NCI-H2081 treated with DMSO at 0.1 percent for 48 hours (cell line): ENCODE results near the gene THRAP3.

ENCODE experiments used
- DNase-seq: peaks from one replicate; lab custom pipeline; 2025; lab: John Stamatoyannopoulos, UW

THRAP3 gene

DNA sequence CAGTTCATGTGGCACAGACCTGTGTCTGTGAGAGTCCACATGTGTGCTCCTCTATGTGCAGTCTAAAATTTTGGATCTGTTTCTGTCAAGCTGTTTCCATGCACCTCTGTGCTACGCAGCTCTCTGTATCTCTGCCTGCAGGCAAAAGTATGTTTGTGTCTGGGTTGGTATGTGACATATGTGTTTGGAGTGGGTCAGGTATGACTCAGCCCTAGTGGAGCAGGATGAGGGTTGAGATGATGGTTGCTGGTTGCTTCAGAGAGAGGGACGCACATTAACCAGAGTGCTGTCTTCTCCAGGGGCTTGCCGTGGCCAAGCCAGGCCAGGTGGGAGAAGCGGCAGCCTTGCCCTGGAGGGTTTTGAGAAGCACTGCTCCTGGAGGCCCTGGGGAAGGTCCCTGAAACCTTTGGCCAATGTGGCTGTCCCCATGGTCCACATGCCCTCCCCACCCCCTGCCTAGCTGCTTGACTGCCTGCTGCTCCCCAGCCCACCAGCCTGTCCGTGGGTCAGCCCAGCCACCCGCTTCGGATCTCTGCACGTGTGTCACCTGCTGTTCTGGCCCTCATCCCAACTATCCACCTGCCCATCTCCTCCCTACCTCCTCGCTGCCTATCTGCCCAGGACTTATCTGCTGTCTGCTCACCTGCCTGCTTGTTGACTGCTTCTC is 103.3 kb downstream of the THRAP3 start:
- DNase-seq, result no peak

DNA sequence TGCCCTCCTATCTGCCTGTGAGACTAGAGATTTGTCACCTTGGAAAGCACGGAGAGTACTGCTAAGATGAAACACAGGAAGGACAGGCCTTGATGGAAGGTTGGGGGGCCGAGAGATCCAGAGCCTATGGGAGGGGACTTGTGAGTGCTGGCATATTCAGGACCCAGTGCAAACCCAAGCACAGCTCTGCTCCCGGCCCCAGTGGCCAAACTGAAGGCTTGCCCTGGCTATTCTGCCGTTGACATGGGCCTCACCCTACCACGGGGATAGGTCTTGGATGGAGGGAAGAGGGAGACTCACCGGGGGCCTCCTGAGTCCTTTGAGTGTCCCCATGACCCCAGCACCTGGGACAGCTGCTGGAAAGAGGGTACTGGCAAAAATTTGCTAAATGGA is 103.8 kb downstream of the THRAP3 start:
- DNase-seq, result no peak

DNA sequence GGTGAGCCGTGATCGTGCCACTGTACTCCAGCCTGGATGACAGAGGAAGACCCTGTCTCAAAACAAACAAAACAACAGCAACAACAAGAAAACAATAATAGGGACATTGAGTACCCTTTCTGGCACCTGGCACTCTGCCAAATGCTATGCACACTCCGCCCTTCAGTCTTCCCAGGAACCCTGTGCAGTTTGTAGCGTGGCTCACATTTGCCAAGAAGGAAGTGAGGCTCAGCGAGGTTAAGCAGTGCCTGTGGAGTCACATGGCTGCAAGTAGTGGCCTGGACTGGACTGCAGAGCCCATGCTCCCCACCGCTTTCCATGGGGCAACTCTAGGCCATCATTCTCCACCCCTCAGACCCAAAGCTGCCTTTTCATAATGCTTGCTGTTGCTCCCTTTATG is 104.5 kb downstream of the THRAP3 start:
- DNase-seq, result no peak

DNA sequence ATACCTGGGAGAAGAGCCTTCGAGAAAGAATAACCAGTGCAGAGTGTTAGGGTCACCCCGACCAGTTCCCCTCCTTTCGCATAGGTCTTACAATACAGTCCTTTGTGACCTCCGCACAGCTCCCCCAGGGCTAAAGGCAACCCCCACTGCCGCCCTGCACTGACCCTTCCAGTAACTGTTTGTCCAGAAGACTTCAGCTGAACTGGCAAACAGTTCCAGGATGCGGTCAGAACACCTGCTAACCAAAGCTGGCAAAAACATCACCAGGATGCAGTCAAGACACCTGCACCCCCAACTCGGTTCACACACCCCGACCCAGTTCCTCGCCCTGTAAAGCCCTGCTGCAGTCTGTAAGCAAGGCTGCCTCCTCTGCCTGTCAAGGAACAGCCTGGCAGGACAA is 105.6 kb downstream of the THRAP3 start:
- no peak for DNase-seq

DNA sequence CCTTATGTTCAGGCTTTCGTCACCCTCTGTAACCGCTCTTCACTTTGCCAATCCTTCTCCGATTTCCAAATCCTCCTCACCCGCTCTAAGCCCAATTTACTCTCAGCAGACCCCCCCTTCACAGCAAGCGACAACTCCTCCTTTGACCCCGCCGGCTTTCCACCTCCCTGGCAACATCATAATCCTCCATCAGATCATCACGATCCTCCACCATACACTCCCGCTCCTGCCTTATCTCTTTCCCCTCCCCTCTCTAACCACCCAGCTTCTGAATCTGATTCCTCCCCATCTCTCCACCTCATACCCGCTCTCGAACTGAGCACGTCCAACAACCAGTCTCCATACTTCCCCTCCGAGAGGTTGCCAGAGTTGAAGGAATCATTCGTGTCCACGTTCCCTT is 106.7 kb downstream of the THRAP3 start:
- DNase-seq, result no peak

DNA sequence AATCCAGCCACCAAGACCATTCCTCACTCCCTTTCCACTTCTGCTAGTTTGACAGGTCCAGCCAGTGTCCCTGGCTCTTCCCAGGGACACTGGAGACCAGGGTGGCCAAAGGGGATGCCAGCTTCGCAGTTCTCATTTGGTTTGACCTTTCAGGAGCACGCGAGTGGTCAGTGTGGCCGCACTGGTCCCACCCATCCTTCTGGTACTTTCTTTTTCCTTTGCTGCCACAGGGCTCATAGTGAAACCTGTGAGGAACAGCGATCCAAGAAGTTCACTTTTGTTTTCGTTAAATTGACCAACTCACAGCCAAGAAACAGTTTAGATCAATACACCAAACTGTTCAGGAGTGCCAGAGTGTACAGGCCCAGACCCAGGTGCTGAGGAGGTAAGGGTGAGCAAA is 113.6 kb downstream of the THRAP3 start:
- no peak for DNase-seq

DNA sequence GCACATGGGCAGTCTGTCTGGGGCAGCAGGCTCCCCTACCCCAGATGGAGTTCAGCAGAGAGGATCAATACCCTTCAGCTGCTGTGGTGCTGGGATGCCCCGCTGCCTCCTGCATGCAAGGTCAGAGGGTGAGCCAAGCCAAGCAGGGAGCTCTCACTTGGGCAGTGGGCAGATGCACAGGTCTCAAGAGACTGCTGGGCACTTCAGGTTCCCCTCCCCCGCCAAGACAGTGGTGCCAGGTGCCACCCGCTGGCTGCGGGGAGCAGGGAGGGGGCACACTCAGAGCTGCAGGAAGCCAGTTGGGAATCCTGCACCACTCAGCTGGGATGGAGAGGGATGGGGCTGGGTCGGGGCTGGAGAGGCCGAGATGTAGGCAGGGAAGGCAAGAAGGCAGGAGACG is 115.0 kb downstream of the THRAP3 start:
- no peak for DNase-seq

DNA sequence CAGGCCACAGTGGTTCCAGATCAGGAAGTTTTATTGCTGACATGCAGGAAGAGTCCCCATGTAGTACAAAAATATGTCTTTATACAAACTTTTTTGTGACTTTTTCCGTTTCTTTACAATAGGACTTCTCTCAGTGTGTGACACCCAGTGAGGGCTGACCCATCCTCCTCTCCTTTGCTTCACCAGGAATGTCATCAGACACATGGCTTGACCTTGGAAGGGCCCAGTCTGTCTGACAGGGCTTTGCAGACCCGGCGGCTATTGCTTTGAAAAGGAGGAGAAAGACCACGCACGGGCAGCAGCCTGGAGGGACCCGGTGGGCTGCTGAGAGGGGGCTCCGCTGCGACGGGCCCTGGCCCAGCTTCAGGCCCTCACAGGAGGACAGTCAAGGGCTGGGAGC is 115.4 kb downstream of the THRAP3 start:
- no peak for DNase-seq

DNA sequence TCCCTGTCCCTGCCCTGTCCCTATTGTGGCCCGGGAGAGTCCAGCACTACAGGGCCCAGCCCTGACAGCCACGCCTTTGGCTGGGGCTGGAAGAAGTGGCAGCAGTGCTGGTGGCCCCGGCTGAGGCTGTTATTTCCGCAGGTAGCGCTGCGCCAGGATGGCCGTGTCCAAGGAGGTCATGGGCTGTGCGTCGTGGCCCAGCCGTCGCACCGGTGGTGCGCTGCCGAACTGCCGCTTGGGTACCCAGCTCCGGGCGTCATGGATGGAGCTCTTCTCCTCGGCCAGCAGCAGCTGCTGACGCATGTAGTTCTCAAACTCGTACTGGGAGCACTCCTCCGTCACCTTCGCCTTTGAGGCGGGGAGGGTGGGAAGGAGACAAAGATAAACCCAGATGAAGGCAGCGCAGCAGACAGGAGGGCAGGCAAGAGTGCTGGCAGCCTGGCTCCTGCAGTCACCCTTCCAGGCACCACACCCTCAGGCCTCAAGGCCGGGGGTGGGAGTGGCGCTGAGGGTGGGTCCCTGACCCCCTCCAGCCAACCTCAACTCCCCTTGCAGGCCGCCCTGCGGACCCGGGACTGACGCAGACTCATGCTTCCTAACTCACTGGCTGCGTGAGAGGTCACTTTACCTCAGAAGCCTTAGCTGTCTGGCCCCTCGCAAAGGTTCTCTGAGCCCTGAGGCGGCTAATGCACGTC is 117.5 kb downstream of the THRAP3 start:
- DNase-seq, result no peak

DNA sequence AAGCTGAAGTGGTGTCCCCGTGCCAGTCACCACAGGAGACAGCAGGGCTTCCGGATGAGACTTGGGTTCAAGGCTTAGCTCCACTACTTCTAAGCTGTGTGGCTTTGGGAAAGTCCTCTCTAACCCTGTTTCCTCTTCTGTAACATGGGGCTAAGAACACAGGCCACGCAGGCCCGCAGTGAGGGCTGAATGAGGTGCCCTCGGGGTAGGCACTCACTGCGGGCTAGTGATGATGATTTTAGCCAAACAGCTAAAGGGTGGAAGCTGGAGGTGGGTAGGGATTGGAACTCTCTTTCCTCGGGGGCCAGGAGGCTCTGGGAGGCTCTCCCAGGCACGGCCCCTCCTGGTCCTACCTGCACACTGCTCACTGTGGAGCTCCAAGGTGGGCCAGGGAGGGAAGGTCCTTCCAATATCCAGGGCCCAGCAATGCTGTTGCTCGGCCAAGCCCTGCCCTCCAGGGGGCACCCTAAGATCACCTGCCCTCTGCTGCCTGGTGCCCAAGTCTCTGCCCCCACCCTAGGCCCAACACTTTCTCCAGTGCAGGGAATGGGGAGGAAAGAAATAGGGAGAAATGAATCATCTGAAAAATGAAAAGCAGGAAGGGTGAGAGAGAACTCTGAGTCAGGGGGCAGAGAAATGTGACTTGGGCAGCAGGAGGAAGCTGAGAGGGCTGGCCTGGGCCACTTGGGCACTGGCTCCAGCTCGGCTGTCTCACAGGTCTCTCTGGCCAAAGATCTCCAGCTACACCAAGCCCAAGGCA is 118.4 kb downstream of the THRAP3 start:
- DNase-seq, result no peak

DNA sequence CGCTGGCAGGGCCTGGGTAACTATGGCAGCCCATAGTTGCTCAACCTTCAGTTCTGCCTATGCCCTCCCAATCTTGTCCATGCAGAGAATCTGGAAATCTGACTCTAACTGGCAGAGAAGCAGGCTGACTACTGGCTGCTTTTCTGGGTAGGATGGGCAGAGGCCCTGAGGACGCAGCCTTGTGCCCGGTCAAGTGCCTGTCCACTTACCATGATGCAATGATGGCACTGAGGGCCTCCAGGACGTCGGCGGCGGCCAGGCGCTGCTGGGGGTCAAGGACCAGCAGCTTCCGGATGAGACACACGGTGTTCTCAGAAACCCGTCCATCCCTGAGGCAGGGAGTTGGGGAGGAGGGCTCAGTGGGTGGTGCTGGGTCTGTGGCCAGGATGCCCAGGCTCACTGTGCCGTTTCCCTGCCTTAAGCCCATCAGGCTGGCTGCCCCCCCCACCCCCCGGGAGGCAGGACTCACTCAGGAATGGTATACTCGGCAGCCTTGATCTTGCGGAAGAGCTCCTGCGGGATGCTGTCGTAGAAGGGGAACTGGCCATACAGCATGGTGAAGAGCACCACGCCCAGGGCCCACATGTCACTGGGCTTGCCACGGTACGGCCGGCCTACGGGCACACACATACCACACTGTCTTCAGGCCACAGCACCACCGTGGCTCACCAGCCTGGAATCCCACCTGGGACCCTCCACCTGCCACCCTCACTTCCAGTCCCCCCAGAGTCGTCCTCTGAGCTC is 119.6 kb downstream of the THRAP3 start:
- DNase-seq, result no peak

DNA sequence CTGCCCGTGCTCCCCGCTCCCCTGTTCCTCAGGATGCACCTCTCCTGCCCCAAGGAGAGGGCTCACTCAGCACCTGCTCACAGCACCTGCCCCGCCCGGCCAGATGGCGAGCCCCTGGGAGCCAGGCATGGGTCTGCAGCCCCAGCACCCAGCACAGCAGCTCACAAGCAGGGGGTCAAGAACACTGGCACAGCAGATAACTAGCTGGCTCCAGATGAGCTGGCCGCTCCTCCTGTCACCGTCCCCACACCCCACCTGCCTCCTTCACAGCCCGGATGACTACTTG is 120.1 kb downstream of the THRAP3 start:
- no peak for DNase-seq

DNA sequence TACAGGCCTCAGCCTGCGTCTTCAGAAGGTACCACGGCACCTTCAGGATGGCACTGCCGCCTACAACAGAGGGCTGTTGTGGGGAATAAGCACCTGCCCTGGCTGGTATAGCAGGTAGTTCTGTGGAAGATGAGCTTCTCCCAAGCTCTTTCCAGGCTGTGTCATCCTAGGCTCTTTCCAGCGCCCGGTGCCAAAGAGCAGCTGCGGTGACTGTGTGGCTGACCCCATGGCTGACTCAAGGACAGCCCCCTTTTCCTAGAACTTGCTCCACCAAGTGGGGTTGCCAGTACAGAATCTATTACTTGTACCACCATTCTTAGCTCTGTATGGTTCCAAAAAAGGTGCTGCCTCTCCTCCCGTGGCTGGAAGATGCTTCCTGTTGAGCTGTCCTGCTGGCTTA is 121.1 kb downstream of the THRAP3 start:
- no peak for DNase-seq

DNA sequence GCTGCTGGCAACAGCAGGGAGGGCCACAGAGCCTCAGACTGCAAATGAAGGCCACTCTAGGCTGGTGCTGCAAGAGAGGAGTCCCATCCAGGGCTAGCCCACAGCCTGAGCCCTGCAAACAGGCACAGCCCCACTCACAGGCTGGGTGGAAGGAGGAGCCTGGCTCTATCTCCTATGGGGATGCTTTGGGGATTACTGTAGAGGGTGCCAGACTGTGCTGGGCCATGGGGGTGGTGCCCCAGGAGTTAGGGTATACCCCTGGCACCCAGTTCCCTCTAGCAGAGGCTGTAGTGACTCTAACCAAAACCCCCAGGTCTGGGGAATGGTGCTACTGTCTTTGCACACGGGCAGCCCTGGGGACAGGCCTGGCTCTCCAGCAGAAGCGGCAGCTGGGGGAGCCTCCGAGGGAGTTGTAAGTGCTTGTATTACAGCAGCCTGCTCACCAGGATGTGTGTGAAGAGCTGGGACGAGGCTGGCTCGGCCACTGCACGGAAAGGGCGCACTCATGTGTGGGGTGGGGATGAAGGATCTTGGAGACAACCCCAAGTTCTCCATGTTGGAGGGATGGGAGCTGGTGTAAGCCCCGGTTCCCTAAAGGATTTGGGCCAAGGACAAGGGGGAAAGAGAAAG is 122.6 kb downstream of the THRAP3 start:
- no peak for DNase-seq

DNA sequence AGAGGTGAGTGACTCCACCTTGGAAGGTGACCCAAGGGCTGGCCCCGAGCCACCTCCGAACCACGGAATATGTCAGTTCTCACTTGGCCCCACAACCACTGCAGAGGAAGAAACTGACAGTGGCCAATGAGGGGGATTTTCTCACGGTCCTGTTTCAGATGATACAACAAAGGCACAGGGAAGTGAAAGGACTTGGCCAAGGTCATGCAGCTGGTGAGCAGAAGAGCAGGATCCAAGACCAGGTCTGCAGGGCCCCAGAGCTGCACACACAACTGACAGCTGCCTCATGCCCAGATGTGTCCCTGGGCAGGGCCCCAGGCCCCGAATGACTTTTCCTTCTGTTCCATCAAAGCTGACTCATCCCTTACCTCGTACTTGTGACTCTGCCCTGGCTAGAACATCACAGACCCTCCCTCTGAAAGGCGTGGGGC is 125.0 kb downstream of the THRAP3 start:
- no peak for DNase-seq

DNA sequence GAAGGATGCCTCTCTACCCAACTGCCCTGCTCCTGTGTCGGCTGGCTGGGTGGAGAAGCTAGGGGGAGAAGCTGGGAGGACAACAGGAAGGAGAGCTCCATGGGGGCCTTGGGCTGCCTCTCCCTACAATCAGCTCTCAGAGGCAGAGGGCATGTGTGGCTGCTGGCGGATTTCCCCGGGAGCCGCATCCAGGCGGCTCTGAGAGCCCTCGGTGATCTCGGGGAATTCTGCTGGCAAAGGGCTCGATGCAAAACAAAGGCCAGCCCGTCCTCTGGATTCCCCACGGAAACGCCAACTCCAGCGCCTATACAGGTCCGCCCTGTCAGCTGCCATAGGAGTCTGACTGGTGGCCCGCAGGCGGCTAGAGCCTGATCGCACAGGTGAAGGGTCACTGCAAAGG is 125.6 kb downstream of the THRAP3 start:
- no peak for DNase-seq

DNA sequence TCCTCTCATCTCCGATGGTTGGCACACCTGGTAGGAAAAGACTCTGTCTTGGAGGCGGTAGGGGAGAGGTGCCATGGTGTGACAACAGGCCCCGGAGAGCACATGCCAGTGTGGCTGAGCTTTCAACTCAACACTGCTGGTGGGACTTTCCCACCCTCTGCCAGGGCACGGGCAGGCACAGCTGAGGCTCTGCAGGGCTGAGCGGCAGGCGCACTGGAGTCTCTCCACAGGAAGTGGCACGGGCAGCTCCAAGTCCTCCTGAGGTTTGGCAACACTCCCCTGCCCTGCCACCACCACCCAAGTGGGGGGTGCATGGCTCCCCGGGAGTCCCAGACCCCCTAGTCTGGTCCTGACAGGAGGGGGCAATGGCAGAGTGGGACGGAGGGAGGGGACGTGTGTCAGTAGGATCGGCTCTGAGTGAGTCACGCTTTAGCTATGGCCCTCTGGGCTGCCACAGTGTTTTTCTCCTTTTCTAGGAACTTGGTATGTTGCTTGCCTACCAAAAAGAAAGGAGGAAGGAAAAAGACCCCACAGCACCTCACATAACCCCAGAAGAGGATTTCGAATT is 126.5 kb downstream of the THRAP3 start:
- DNase-seq, result no peak

DNA sequence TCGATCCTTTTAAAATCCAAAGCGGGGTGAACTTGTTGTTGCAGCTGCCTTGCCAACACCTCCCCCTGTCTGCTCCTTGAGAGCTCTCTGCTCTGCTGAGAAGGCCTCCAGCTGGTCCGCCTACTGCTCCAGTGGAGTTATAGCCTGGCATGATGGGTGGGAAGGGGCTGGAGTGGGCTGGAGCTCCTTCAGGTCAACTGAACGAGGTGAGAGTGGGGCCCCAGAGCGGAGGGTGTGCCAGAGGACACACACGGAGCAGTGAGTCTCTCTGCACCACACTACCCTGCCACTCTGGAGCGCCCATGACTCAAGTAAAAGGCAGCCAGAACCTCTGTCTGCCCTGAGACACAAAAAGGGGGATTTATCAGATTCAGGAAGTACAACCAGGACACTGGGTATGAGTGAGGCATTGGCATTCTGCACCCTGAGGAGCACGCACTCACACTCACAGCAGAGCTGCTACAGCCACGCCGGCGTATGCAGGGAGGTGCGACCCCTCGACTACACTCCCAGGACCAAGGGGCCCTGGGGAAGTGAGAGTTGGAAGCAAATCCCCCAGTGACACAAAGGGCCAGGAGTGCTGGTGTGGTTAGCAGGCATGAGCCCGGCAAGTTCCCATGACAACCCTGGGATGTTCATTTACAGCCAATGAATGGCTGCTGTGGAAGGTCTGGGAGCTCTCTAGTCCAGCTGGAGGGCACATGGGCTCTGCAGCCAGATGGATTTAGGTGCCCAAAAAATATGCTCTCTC is 127.2 kb downstream of the THRAP3 start:
- no peak for DNase-seq

DNA sequence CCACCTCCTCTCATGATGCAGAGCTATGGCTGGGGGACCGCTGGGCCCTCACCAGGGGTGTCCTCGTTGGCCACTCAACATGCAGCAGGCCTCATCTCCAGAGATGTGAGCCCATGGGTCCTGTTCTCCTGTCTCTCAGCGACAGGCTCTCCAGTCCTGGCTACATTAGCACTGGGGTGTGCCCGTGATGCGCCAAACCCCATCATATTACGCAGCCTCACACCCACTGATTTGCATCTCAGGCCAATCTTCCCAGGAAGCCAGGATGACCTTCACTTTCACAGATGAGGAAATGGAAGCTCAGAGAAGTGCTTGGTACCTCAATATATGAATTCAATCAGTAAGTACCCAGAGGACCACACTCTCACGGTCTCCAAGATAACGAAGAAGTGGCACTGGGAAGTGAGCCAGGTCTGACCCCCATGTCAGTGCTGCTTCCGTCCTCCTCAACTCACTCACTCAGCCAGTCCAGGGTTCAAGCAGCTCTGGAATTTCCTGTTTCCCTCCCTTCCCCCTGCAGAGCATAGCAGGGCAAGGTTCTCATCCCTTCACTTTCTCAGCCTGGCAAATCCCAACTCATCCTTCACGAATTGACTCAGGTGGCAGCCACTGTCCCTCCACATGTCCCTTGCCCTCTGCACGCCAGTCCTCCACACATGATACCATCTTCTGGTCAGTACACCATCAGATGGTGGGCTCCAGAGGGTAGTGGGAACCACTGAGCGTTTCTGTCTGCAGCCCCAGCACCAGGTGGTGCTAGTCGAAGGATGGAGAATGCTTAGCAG is 128.1 kb downstream of the THRAP3 start:
- DNase-seq, result no peak
